Body of pancreas (tissue), 4 donors: ENCODE data around the gene CISD1. TPM values are rescaled to one million over a fixed set of nuclear protein-coding genes. Genes with fewer than 3 reads are reported as not detected.

Experiments used
- ATAC-seq: fragments of 150-250 bp; one replicate; pipeline ENCODE4 v1.9.1; 2016
- DNase-seq, 4 donors: peaks; one replicate each; pipeline ENCODE4 v3.0.0-alpha.2; 2019
- H3K27ac ChIP-seq, 4 donors: fragments of 200-600 bp; sonication (generic); 1 replicate in 3 of 4; 2 replicates in 1 of 4; pipeline versions ENCODE4 v1.5.1 to v1.6.1; 2016 to 2019; ENCODE audit warnings: mild to moderate bottlenecking in 1 of 4, mixed read lengths in 1 of 4, moderate library complexity in 1 of 4
- H3K27me3 ChIP-seq, 2 donors: fragments of 200-600 bp; sonication (generic); one replicate each; pipeline ENCODE4 v1.6.0; 2016; ENCODE audit warnings: mild to moderate bottlenecking in 1 of 2
- H3K36me3 ChIP-seq, 2 donors: fragments of 200-600 bp; sonication (generic); replicated peaks in 1 of 2; 2 replicates each; pipeline ENCODE4 v1.5.1; 2016; ENCODE audit warnings: low read depth in 2 of 2; ENCODE audit not compliant: insufficient read depth in 1 of 2
- H3K4me1 ChIP-seq: fragments of 200-600 bp; sonication (generic); one replicate; pipeline ENCODE4 v1.6.0; 2016
- H3K4me3 ChIP-seq, 2 donors: fragments of 200-600 bp; sonication (generic); 1 replicate in 1 of 2; 2 replicates in 1 of 2; pipeline ENCODE4 v1.5.1; 2016 to 2019
- H3K9me3 ChIP-seq, 3 donors: fragments of 200-600 bp; sonication (generic); 1 replicate in 2 of 3; 2 replicates in 1 of 3; pipeline ENCODE4 v1.5.1; 2016
- POLR2A ChIP-seq, 3 donors: fragments of 450-650 bp; IDR thresholded peaks; one replicate each; pipeline ENCODE4 v1.6.1; 2016; ENCODE audit warnings: antibody characterized with exemption in 3 of 3, mild to moderate bottlenecking in 2 of 3
- WGBS, 2 donors: methylation state at CpG; one replicate each; pipeline ENCODE4 v1.1.5; 2017; 5-methylcytosine and 5-hydroxymethylcytosine counted together
- intact Hi-C: fragments of 100-400 bp; cut with DNase I; formaldehyde crosslinking; loops from one replicate; pipeline ENCODE4 v1.15.1; 2023
- total RNA-seq, 2 donors: library from RNA; depleted of rRNA; stranded (reverse); fragments of >200 nt; gene quantifications; one replicate each; pipeline ENCODE4 v1.1.0, GENCODE V29; 2016
- TF ChIP-seq, protein P1 (sequence below), 7 experiments: fragments of 450-650 bp in 4 of 7; fragments of 200-600 bp in 3 of 7; sonication (generic) in 3 of 7; IDR thresholded peaks; one replicate each; pipeline ENCODE4 v1.5.1; 2016 to 2019; ENCODE audit warnings: antibody characterized with exemption in 7 of 7

CISD1 gene
- total RNA-seq, 2 donors from 2014 or later = 3.0 to 8.3 TPM

GRCh38 chr10:58258977-58259692, 9.8 kb upstream of the CISD1 start:
- H3K36me3 ChIP-seq = no peaks in the 10 kb centered on the region
- WGBS, 2 donors = 93 to 95% methylated on average over 4 of the region's 4 CpGs
- H3K27ac ChIP-seq = no peak overlapping the region
- H3K9me3 ChIP-seq = no peaks in the 10 kb centered on the region
- ATAC-seq (no peak), DNase-seq (no peak)
- TF ChIP-seq POLR2A (IDR thresholded peaks at IDR 0.05) = no peak
- TF ChIP-seq, protein P1, sequence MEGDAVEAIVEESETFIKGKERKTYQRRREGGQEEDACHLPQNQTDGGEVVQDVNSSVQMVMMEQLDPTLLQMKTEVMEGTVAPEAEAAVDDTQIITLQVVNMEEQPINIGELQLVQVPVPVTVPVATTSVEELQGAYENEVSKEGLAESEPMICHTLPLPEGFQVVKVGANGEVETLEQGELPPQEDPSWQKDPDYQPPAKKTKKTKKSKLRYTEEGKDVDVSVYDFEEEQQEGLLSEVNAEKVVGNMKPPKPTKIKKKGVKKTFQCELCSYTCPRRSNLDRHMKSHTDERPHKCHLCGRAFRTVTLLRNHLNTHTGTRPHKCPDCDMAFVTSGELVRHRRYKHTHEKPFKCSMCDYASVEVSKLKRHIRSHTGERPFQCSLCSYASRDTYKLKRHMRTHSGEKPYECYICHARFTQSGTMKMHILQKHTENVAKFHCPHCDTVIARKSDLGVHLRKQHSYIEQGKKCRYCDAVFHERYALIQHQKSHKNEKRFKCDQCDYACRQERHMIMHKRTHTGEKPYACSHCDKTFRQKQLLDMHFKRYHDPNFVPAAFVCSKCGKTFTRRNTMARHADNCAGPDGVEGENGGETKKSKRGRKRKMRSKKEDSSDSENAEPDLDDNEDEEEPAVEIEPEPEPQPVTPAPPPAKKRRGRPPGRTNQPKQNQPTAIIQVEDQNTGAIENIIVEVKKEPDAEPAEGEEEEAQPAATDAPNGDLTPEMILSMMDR (IDR thresholded peaks at IDR 0.05) = no peak
- peaks cover 4% of the 10 kb centered on the region for H3K4me1 ChIP-seq
- no peaks in the 10 kb centered on the region for H3K27me3 ChIP-seq
- H3K4me3 ChIP-seq = no peak overlapping the region
- intact Hi-C loops = no loop called here

DNA sequence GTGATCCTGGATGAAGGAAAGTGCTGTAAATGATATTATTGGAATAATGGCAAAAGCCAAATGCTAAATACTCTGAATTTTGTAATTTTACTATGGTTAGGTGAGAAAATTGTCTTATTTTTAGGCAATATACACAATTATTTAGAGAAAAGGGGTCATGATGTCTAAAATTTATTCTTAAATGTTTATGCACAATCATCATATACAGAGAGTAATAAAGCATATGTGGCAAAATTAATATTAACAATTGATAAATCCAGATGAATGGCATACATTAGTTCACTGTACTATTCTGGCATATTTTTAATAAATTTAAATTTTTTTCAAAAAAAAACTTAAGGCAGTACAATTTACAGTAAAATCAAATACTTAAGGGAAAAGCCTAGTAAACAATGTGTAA, 8.6 kb upstream of the CISD1 start:
- Histone ChIP-seq H3K27me3 (no peaks in the 10 kb centered on the region), H3K27ac (no peak overlapping the region), H3K36me3 (no peaks in the 10 kb centered on the region), H3K9me3 (no peaks in the 10 kb centered on the region), H3K4me1 (peaks cover 15% of the 10 kb centered on the region), H3K4me3 (no peak overlapping the region)
- ATAC-seq (no peak), DNase-seq (no peak)
- TF ChIP-seq, protein P1 (IDR thresholded peaks at IDR 0.05) = no peak
- TF ChIP-seq POLR2A (IDR thresholded peaks at IDR 0.05) = no peak
- intact Hi-C loops = no loop called here

- Histone ChIP-seq H3K27ac (no peak overlapping the region), H3K4me1 (peaks cover 21% of the 10 kb centered on the region), H3K27me3 (no peaks in the 10 kb centered on the region), H3K4me3 (no peak overlapping the region), H3K36me3 (no peaks in the 10 kb centered on the region), H3K9me3 (no peaks in the 10 kb centered on the region)
- no peak for TF ChIP-seq POLR2A (IDR thresholded peaks at IDR 0.05)
- TF ChIP-seq, protein P1 (IDR thresholded peaks at IDR 0.05) = no peak
- ATAC-seq = no peak
- intact Hi-C loops = no loop called here
- no peak for DNase-seq
Observed at GRCh38 chr10:58262766-58263165, 6.2 kb upstream of the CISD1 start.

DNA sequence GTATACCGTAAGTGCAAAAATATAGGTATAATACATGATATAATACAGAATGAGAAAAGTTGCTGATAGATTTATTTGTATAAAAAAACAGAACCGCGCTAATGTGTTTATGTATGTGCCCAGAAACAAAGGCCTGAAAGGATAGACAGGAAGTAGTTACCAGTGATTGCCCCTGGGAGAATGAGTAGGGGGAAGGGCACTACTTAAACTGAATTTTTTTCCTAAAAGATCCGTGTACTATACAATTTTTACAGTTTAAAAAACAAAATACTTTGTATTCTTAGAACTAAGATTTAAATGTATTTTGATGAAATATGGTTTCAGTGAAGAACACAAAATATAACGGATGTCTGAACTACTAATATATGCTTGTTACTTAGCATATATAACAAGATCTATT, 4.2 kb upstream of the CISD1 start:
- ATAC-seq = no peak
- intact Hi-C loops = no loop called here
- 27 to 33% methylated on average over 5 of the region's 5 CpGs for WGBS, 2 donors
- Histone ChIP-seq H3K27me3 (no peaks in the 10 kb centered on the region), H3K9me3 (no peaks in the 10 kb centered on the region), H3K4me3 (no peak overlapping the region), H3K36me3 (no peaks in the 10 kb centered on the region), H3K27ac (peak overlapping the region in 3 of 4 donors; percentile 7 to 99 (median 96)), H3K4me1 (peaks cover 21% of the 10 kb centered on the region)
- TF ChIP-seq, protein P1 (IDR thresholded peaks at IDR 0.05) = no peak
- TF ChIP-seq POLR2A (IDR thresholded peaks at IDR 0.05) = no peak
- DNase-seq = no peak

DNA sequence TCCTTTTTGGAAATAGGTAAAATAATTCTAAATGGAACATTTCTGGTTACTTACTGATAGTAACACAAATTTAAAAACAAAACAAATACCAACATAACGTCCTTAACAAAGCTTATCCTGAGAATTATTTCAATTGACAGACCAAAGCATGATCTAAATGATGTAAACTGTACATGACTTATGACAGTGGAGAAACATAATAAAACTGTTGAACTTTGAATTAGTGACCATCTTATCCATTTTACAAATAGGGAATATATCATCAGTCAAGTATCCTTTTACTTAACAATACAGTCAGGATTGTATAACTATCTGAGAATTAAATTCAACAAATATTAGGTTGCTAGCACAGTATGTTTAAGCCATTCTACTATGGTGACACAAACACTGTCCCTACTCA, 3.7 kb upstream of the CISD1 start:
- H3K27ac ChIP-seq = peak overlapping the region in 3 of 4 donors; percentile 96 to 99 (median 98)
- H3K9me3 ChIP-seq = no peaks in the 10 kb centered on the region
- intact Hi-C loops = no loop called here
- H3K4me3 ChIP-seq = no peak overlapping the region
- no peaks in the 10 kb centered on the region for H3K36me3 ChIP-seq
- DNase-seq (no peak), ATAC-seq (no peak)
- peaks cover 24% of the 10 kb centered on the region for H3K4me1 ChIP-seq
- WGBS, 2 donors = 11 to 13% methylated on average over 1 of the region's 1 CpG
- no peak for TF ChIP-seq POLR2A (IDR thresholded peaks at IDR 0.05)
- TF ChIP-seq, protein P1 (IDR thresholded peaks at IDR 0.05) = no peak
- H3K27me3 ChIP-seq = no peaks in the 10 kb centered on the region
